ENCODE measurements around the gene FAT4.

DNA sequence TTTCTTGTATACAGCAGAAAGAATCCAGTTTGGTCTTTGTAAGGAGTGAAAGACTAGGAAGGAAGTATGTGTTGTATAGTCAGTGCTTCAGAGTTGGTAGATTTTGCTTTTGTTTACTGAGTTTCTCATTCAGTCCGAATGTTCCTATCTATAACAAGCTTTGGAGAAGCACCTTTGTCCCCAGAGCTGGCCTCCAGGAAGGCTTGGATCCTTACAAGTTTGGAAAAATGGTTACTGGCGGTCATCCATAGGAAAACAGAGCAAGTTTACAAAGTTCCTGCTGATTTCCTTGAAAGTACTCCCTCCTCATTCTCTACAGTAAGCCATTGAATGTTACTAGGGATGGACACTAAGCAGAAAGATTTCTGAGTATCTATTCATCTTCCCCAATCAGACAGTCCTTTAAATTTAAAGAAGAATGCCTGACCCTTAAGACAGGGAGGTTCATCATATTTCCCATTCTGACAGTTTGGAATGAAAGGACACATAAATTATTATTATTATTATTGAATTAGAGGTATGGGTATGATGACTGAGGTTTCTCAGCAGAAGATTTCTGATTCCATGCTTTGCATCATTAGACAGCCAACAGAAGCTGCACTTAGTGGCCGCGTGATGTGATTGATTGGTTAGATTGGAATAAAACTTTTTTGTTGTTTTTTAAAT lies 35.8 kb downstream of the FAT4 start:
- TF ChIP-seq, protein P1, sequence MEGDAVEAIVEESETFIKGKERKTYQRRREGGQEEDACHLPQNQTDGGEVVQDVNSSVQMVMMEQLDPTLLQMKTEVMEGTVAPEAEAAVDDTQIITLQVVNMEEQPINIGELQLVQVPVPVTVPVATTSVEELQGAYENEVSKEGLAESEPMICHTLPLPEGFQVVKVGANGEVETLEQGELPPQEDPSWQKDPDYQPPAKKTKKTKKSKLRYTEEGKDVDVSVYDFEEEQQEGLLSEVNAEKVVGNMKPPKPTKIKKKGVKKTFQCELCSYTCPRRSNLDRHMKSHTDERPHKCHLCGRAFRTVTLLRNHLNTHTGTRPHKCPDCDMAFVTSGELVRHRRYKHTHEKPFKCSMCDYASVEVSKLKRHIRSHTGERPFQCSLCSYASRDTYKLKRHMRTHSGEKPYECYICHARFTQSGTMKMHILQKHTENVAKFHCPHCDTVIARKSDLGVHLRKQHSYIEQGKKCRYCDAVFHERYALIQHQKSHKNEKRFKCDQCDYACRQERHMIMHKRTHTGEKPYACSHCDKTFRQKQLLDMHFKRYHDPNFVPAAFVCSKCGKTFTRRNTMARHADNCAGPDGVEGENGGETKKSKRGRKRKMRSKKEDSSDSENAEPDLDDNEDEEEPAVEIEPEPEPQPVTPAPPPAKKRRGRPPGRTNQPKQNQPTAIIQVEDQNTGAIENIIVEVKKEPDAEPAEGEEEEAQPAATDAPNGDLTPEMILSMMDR (IDR thresholded peaks at IDR 0.05), result no peak
- no peak for TF ChIP-seq ZFX (IDR thresholded peaks at IDR 0.05; ENCODE audit: borderline replicate concordance)
